GM21619 (cell line): ENCODE measurements around the gene CFAP61.
"Not testable (repeated sequence)": the region's sequence is repeated elsewhere in the genome, so short reads cannot be mapped to it uniquely, and the experiment has no call there.

ENCODE experiments used
- ATAC-seq: cut with Tn5 transposase; IDR thresholded peaks from one replicate; pipeline ENCODE4 v1.9.1; 2021; ENCODE audit not compliant: unreplicated experiment

The CFAP61 gene

DNA sequence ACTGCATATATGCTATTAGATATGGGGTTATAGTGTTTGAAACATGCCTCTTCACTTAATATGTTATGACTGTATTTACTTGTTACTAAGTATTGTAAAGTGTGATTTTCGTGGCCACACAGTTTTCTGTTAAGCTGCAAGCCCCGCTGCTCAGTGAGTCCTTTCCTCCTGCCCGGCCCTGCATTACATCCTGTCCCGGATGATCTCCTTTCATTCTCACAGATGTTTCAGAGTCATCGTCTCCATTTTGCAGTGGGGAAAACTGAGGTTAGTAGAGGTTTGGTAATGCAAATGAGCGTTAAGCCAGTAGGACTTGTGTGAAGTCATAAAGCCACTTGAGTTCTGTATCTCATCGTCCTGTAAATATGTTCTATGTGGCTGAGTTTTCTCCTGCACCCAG lies 155.5 kb downstream of the CFAP61 start:
- ATAC-seq: peak; percentile 87

DNA sequence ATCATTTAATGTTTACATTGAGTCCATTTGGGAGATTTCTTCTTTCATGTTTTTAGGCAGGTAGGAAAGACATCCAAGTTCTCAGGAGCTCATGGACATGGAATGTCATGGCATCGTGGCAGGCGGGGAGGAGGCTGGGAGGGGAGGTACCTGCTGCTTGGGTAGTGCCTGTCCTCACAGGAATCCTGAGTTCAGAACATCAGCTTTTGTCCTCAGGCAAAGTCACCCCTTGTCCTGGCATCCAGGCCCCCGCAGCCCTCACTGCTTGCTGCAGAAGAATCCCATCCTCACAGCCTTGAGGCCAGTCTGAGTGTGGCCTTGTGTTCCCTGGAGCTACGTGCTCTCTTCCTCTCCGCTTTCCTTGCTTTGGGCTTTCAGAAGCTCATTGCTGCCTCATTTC lies 157.4 kb downstream of the CFAP61 start:
- no peak for ATAC-seq

DNA sequence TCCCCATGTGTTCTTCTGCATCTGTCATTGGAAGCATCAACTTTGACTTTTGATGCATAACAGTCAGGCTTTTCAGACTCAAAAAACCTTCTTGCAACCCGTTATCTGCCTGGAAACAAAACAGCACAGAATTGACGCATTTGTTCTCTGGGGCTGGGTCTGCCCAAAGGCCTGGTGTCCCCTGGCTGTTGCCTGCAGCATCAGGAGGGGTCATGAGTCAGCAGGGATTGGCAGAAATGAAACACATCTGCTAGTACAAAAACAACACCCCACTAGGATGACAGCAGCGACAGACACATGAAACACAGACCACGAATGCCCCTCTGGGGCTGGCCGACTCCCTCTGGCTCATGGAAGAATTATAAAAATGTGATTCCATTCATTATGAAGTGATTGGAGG lies 158.0 kb downstream of the CFAP61 start:
- ATAC-seq: no peak

DNA sequence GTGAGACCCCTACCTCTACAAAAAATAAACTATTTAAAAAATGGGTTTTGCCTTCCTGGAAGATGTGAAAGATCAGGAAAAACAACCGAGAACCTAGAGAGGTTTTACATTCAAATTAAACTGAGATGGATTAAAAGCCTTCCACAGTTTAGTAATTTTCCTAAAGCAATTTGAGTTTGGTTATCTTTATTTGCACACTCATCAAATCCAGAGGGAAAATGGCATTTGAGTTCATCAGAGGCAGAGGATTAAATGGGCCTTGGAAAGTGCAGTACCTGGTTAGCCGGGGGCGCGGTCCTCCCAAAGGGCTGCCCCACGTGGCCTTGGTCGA lies 158.6 kb downstream of the CFAP61 start:
- no peak for ATAC-seq

DNA sequence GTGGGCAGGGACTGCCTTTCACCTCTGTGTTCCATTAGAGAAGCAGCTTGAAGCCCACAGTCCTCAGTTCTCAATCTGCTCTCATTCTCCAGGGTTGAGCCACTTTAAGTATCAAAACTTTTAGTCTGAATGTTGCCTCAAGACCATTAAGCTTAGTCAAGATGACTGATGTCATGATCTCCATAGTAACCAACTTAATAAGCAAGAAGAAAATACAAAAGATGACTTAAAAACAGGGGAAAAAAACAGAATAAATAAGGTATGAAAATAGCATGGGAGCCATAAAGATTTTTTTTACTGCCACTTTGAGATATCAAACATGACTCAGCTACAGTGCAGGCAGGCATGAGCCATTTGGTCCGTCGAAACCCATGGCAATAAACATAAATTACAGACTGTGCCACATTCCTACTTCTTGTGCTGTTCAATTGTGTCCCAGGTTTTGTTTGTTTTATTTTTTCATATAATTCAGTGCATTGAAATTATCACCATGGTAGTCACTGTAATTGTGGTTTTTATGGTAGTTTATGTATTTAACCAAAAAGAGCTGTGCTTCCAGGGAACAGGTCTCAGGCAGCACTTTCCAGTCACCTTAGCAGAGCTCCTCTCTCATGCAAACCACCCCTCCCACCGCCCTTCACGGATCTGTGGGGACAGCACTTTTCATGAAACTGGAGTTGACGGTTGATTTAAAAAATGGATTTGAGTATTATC lies 159.1 kb downstream of the CFAP61 start:
- no peak for ATAC-seq

DNA sequence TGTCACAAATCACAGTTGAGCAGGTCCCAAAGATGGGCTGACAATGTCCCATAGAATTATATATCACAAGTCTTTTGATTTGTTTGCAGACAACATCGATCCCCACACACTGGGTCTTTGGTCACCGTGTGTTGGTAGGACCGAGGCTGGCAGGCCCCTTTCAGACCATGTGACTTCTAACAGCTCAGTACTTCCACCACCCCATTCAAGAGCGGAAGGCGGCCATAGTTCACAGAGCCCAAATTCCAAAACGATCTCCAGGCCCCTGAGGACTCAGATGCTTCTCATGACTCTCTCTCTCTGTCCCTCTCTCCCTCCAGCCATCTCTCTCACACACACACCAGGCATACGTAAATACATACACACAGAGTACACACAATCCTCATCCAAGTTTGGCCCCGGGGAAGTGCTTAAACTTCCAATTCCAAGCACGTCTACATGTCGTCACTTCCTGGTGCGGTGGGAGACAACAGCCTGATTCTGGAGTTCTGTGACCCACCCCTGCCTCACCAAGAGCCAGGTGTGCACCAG lies 159.7 kb downstream of the CFAP61 start:
- no peak for ATAC-seq

DNA sequence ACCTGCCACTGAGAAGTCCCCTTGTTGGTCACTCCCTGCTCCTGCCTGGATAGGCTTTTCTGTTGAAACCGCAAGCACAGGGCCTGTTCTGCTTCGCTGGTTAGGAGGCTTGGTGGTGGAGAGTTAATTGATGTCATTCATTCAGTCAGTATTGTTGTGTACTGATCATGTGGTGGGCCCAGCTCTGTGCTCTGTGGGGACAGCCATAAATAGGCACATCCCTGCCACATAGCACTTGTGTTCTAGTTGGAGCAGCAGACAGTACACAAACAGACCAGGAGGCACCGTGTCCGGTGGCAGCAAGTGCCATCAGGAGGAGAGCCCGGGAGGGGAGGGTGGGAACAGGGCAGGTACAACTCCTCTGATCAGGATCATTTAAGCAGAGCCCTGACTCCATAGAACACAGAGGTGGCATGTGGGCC lies 160.4 kb downstream of the CFAP61 start:
- no peak for ATAC-seq

DNA sequence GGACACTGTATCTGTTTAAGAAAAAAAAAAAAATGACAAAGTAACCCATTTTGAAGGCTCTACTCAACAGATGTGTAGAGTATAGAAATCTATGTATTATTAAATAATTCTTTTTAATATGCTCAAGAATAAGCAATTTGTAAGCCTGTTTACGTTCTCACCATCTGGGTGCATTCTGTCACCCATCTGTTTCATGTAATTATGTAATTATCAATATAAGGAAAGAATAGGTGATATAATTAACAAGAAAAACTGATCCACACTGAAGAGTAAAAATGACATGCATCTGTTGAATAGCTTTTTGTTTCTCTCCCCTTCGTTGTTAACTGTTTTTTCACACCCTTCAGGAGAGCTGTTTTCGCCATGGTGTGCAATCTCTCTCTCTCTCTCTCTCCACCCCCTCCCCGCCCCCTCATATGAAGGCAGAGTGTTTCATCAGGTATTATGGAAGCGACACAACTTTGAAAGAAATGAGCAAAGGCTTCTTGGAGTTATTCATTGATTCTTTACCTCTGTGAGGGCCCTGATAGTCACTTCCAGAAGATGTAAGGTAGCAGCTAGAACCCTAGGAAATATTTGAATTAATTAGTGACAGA lies 161.3 kb downstream of the CFAP61 start:
- no peak for ATAC-seq

DNA sequence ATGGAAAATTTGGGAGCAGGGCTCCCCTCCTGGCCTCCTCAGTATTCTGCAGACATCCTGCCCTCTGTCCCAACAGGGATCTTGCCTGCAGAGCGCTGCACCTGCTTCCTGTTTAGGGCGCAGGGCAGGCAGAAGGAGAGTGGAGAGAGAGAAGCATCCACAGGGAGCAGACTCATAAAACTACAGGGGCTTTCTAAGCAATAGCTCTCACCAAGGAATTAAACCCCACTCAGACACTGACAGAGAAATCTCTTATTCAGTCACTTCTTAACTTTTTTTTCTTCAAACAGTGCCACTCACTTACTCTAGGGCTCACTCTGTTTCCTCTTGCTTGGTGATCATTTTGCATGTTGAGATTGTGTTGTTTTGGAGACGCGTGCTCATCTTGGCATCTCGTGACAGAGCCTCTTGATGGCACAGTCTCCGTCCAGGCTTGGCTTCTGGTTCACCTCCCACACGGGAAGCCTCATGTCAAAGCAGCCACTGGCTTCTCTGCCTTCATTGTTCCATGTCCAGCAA lies 162.5 kb downstream of the CFAP61 start:
- no peak for ATAC-seq

DNA sequence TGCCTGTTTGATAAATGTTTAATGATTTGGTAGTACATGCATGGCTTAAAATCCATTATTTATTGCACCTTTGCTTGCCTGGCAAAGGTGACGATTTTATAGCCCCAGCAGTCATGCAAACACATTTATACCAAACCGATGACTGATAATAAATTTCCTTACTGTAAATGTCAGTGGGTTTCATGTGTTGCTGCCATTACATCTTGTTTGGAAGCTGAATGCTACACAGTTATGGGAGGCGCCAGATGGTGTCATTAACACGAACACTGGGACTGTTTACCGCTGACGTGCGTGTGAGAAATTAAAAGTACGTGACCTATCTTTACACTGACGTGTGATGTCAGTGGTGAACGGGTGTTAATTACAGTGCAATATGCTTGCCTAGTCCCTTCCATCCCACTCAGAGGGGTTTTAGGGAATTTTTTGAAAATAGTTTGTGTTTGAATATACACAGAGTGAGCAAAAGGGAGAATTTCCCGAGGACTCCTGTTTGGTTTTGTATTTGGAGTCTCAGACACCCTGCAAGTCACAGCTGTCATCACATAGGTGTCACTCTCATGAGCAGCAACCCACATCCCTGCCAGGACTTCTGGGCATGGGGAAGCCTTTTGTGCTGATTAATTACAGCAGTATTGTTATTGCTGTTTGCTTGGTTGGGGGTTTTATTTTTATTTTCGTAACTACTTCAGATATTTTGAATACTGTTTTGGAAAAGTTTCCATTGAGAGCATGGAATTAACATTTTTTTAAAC lies 163.8 kb downstream of the CFAP61 start:
- no peak for ATAC-seq

DNA sequence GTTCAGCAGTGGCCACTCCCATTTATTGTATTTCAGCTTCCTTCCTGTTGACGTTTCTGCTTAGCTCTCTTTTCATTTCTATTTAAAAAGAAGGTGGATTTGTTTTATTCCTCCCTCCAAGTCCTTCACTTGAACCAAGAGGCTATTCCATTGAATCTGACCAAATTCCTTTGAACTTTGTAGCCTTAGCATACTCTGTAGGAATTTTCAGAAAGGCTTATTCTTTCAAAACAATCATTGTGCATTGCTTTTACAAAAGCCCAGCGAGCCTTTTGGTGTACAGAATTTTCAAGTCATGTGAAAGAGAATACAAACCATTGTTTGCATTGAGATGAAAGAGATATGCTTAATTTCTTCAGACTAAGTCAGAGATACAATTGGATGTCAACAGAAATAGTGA lies 164.6 kb downstream of the CFAP61 start:
- no peak for ATAC-seq

DNA sequence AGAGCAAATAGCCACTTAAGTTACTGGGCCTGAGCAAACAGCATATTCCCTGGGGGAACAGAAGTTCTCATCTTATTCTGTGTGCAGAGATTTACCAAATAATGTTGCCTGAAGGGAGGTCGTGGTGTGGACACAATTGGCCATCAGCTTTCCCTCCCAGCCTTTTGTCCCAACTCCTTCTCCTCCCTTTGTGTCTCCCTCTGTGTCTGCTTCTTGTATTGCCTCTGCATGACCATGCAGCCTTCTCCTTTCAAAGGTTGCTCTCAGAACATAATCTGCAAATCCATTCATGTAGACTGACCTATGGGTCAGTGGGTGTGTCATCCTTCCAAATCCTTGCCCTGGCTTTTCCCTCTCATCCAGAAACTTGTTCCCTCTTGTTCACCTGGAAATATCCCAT lies 165.3 kb downstream of the CFAP61 start:
- no peak for ATAC-seq

DNA sequence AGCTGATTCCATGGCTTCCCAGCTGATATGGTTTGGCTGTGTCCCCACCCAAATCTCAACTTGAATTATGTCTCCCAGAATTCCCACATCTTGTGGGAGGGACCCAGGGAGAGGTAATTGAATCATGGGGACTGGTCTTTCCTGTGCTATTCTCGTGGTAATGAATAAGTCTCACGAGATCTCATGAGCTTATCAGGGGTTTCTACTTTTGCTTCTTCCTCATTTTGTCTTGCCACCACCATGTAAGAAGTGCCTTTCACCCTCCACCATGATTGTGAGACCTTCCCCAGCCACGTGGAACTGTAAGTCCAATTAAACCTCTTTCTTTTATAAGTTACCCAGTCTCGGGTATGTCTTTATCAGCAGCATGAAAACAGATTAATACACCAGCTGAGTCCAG lies 165.8 kb downstream of the CFAP61 start:
- not testable (repeated sequence) for ATAC-seq

DNA sequence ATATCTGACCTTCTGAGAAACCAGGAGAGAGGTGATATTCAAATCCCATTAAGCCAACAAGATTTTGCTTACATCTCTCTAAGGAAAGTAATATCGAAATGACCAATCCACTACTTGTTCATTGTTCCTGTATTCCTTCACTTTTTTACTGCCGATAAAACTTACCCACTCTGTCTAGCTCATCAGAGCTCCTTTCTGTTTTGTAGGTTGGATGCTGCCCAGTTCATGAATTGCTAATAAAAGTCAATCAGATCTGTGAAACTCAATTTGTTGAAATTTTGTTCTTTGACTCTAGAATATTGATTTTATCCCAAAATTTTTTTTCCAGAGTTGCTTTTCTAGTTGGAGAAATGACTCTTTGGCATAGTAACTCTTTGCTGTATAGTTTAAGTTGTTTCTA lies 166.7 kb downstream of the CFAP61 start:
- no peak for ATAC-seq

DNA sequence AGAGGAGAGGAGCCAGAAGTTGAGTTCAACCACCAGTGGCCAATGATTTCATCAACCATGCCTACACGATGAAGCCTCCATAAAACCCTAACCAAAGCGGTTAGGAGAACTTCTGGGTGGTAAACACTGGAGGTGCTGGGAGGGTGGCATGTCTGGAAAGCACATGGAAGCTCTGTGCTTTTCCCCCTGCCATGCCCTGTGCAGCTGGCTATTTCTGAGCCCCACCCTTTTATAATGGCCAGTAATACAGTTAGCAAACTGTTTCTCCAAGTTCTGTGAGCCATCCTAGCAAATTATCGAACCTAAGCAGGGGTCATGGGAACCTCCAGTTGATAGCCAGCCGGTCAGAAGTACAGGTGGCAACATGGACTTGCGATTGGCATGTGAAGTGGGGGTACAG lies 167.8 kb downstream of the CFAP61 start:
- ATAC-seq: no peak

DNA sequence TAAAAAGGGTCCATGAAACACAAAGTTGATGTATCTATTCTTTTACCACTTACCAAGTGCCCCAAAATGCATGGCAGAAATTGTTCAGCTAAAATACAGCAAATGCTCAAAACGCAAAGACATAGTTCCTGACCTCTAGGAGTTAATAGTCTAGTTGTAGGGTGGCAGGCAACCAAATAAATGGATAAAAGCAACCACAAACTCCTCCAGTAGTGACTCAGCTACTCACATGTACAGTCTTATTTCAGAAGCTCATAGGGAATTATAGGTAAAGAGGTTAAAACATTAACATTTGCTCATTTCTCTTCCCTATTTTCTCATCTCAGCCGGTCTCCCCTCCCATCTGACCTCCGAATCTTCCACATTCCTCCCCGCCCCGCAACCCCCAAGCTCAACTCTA lies 171.6 kb downstream of the CFAP61 start:
- ATAC-seq: no peak

DNA sequence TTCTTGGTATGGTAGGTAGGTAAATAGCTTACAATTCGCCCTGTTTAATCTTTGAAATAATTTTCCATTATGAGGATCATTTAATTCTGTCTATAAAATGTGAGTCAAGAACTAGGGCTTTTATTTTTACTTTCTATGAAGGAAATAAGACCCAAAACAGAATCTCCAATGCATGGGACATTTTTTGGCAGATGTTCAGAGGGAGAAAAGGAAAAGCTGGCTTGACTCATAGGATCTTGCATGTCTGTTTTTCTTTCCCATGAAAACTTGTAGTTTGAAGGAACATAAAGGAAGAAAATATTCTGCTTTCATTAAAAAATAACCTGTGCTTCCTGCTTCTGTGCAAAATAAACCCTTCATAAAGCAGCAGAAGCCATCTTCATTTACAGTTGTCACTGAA lies 172.5 kb downstream of the CFAP61 start:
- ATAC-seq: no peak

DNA sequence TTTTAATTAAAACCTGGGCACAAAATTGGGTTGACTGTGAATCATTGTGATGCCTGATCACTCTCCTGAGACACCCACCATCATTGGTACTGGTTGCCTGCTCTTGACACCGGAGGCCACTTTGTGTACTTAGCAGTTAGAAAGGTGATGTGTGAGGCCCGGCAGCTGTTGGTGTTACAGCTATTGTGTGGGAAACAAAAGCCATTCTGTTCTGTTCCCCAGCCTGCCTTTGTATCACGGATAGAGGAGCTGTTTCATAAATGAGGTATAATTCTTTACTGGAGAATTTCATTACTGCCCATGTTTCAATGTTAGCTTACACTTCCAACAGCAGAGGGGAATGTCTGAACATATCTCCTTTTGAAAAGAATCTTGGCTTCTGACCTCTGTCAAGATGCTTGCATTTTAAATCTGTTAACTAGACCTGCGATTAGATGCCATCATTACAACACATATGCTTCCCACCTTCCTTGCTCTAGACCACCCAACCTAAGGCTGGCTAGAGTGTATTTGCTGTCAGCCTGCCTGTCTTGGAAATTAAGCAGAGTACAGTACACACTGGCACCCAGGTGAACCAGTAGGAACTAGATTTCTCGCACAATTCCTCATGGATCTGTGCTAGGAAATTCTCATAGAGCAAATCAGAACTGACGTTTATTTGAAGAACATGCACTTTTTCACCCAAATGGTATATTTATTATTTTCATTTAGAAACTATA lies 173.2 kb downstream of the CFAP61 start:
- no peak for ATAC-seq

DNA sequence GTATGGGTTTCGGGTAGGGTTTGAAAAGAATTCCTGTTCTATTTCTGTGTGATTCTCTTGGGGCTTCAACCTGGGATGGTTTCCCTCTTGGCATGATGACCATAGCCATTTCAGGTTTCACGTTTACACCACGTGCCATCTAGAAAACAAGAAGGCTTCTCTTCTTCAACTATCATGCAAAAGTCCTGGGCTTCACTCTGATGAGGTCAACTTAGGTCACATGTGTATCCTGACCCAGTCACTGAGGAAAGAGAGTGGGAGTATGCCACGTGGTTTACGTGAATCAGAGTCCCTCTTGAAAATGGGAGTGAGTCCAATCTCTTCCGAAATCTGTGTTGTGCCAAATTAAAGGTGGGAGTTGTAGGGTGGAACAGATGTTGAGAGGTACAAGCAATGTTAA lies 174.2 kb downstream of the CFAP61 start:
- no peak for ATAC-seq

DNA sequence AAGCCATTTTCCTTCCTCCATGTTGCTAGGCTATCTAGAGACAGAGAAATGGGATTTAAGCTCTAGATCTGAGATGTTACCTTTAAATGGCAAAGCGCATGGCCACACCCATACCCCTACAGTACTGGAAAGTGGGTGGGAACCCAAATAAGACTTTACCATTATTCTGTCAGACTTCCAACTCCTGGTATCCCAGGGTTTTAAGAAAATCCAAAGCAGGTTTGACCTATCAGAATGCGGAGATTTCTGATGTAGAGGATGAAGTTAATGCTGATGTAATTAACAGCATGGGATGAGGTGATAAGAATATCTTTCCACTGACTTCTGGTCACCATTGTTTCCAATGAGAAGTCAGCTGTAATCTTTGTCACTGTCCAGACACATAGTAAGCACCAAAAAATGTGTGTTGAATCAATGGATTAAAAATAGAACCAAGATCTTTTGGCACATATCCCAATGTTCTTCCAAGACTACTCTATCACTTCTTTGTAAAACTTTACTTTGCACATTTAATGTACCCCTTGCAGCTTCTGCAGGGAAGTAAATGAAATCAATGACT lies 174.8 kb downstream of the CFAP61 start:
- ATAC-seq: no peak

DNA sequence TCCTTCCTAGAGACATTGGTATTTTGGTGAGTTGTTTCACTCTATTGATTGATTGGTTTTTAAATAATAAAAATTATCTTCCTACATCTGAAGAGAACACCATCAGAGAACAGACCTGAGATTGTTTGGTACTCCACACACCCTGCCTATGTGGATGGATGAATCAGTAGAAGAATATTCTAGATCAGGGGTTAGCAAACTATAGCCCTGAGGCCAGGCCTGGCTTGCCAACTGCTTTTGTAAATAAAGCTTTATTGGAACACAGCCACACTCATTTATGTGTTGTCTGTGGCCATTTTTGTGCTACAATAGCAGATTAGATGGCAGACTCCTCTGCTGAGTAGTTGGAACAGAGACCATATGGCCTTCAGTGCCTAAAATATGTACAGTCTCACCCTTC lies 176.0 kb downstream of the CFAP61 start:
- ATAC-seq: no peak
